Measurements from ENCODE around the gene CCNQ. TPM values are rescaled to one million over a fixed set of nuclear protein-coding genes. Genes with fewer than 3 reads are reported as not detected.
"Not testable (repeated sequence)": the region's sequence is repeated elsewhere in the genome, so short reads cannot be mapped to it uniquely, and the experiment has no call there.

The CCNQ gene
- total RNA-seq, 1 donor from 2014 or later, result 53.4 TPM

GRCh38 chrX:153609917-153610835, 11.2 kb upstream of the CCNQ start:
- DNase-seq (ENCODE audit: low read depth), result peak; percentile 15
- FAIRE-seq, result no peak
- Histone ChIP-seq H3K27me3 (ENCODE audit: control insufficient read depth, insufficient read depth, low read length) (no peaks in the 10 kb centered on the region), H3K4me3 (ENCODE audit: low read depth, low read length) (peak overlapping the region; percentile 14), H3K36me3 (ENCODE audit: control insufficient read depth, insufficient read depth, low read length) (no peaks in the 10 kb centered on the region)
- TF ChIP-seq CTCF (IDR thresholded peaks at IDR 0.05; ENCODE audit: insufficient read depth, low read length, severe bottlenecking), result peak; percentile 88

GRCh38 chrX:153608806-153609205, 9.9 kb upstream of the CCNQ start:
- H3K36me3 ChIP-seq (ENCODE audit: control insufficient read depth, insufficient read depth, low read length), result no peaks in the 10 kb centered on the region
- no peaks in the 10 kb centered on the region for H3K27me3 ChIP-seq (ENCODE audit: control insufficient read depth, insufficient read depth, low read length)
- no peak for FAIRE-seq
- H3K4me3 ChIP-seq (ENCODE audit: low read depth, low read length), result no peak overlapping the region
- no peak for DNase-seq (ENCODE audit: low read depth)
- no peak for TF ChIP-seq CTCF (IDR thresholded peaks at IDR 0.05; ENCODE audit: insufficient read depth, low read length, severe bottlenecking)

GRCh38 chrX:153608376-153608775, 9.4 kb upstream of the CCNQ start:
- TF ChIP-seq CTCF (IDR thresholded peaks at IDR 0.05; ENCODE audit: insufficient read depth, low read length, severe bottlenecking), result no peak
- FAIRE-seq (no peak), DNase-seq (ENCODE audit: low read depth) (no peak)
- H3K27me3 ChIP-seq (ENCODE audit: control insufficient read depth, insufficient read depth, low read length), result no peaks in the 10 kb centered on the region
- H3K4me3 ChIP-seq (ENCODE audit: low read depth, low read length), result no peak overlapping the region
- no peaks in the 10 kb centered on the region for H3K36me3 ChIP-seq (ENCODE audit: control insufficient read depth, insufficient read depth, low read length)

DNA sequence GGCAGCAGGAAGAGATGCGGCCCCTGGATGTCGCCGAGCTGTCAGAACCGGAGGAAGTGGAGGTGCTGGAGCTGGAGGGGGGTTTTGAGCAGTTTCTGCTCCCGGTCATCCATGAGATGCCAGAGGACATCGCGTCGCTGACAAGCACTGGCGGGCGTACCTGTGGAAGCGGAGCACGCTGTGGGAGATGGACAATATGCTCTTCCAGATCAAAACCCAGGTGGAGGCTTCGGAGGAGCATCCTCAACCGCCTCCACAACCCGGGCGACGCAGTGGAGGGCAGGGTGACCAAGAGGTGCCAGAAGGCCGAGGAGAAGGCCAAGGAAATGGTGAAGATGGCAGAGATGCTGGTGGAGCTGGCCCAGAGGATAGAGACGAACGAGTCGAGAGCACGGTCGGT, 7.6 kb upstream of the CCNQ start:
- Histone ChIP-seq H3K4me3 (ENCODE audit: low read depth, low read length) (no peak overlapping the region), H3K27me3 (ENCODE audit: control insufficient read depth, insufficient read depth, low read length) (no peaks in the 10 kb centered on the region), H3K36me3 (ENCODE audit: control insufficient read depth, insufficient read depth, low read length) (no peaks in the 10 kb centered on the region)
- DNase-seq (ENCODE audit: low read depth) (no peak), FAIRE-seq (no peak)
- no peak for TF ChIP-seq CTCF (IDR thresholded peaks at IDR 0.05; ENCODE audit: insufficient read depth, low read length, severe bottlenecking)

GRCh38 chrX:153604666-153605380, 5.9 kb upstream of the CCNQ start:
- H3K4me3 ChIP-seq (ENCODE audit: low read depth, low read length); H3K36me3 ChIP-seq (ENCODE audit: control insufficient read depth, insufficient read depth, low read length); FAIRE-seq; H3K27me3 ChIP-seq (ENCODE audit: control insufficient read depth, insufficient read depth, low read length); DNase-seq (ENCODE audit: low read depth): not testable (repeated sequence)

DNA sequence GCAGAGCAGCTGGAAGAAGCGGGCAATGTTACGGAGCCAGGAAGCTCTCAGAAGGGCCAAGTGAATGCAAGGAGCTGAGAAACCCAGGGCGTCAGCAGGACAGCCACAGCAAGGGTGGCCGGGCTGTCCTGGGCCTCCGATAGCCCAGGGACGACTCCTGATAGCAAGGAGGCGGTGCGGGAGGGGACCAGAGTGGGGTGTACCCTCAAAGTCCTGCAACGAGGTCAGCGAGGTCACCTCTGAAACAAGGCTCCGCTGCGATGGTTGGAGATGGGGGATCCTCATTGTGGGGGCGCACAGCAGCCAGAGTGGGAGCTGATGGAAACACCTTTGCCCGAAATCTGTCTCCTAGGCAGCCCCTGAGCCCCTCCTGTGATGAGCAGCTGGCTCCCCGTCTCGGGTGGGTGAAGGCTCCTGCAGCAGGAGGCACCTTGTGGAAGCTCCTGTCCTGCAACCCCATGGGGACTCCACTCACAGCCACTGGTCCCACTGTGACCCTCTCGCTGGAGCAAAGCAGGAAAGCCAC, 4.3 kb upstream of the CCNQ start:
- no peak overlapping the region for H3K4me3 ChIP-seq (ENCODE audit: low read depth, low read length)
- no peak for FAIRE-seq
- no peak for TF ChIP-seq CTCF (IDR thresholded peaks at IDR 0.05; ENCODE audit: insufficient read depth, low read length, severe bottlenecking)
- H3K36me3 ChIP-seq (ENCODE audit: control insufficient read depth, insufficient read depth, low read length), result no peaks in the 10 kb centered on the region
- DNase-seq (ENCODE audit: low read depth), result no peak
- no peaks in the 10 kb centered on the region for H3K27me3 ChIP-seq (ENCODE audit: control insufficient read depth, insufficient read depth, low read length)

Measured in bronchial epithelial cell (primary cell).